Activated CD4-positive, alpha-beta T cell treated with anti-CD3 and anti-CD28 coated beads for 1 hour (primary cell): ENCODE results near the gene CCR7.

Experiments
- DNase-seq: peaks from one replicate; pipeline ENCODE4 v3.0.0-alpha.2; 2020

Gene CCR7, protein sequence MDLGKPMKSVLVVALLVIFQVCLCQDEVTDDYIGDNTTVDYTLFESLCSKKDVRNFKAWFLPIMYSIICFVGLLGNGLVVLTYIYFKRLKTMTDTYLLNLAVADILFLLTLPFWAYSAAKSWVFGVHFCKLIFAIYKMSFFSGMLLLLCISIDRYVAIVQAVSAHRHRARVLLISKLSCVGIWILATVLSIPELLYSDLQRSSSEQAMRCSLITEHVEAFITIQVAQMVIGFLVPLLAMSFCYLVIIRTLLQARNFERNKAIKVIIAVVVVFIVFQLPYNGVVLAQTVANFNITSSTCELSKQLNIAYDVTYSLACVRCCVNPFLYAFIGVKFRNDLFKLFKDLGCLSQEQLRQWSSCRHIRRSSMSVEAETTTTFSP

GRCh38 chr17:40564883-40565768 is at the start of gene CCR7:
CCR7 (minus strand) TSS chr17:40565472; CDS start chr17:40565409, 63 bp downstream.
- DNase-seq: peak; percentile 81

DNA sequence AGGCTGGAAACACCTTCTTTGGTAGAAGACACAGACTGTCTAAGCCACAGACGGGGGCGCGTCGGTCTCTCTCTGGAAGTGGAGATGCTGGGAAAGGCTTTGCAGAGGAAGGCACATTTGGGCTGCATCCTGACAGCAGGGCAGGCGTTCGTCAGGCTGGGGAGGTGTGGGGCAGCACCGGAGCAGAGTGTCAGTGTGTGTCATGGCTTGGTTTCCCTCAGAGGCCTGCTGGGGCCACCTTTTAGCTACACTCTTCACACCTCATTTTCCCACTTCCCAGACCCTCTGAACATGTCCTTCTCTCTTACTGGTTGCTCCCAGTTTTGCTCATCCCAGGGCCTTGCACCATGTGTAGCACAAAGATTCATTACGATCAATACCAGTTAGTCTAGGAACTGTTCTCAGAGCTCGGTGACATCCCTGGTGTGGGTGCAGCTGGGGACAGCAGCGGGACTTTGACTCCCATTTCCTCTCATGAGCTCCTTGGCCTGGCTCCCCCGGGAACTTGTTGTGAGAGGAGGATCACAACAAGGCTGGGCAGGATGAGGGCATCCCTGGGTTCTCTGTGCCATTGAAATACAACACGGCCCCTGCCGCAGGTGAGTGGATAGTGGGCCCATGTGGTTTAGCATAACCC is 49.3 kb upstream of the CCR7 start:
- no peak for DNase-seq

- DNase-seq: no peak
These were observed 48.3 kb upstream of the CCR7 start for GRCh38 chr17:40613467-40614154.

- peak; percentile 59 for DNase-seq
These were observed 47.5 kb upstream of the CCR7 start for GRCh38 chr17:40612599-40613244.

DNA sequence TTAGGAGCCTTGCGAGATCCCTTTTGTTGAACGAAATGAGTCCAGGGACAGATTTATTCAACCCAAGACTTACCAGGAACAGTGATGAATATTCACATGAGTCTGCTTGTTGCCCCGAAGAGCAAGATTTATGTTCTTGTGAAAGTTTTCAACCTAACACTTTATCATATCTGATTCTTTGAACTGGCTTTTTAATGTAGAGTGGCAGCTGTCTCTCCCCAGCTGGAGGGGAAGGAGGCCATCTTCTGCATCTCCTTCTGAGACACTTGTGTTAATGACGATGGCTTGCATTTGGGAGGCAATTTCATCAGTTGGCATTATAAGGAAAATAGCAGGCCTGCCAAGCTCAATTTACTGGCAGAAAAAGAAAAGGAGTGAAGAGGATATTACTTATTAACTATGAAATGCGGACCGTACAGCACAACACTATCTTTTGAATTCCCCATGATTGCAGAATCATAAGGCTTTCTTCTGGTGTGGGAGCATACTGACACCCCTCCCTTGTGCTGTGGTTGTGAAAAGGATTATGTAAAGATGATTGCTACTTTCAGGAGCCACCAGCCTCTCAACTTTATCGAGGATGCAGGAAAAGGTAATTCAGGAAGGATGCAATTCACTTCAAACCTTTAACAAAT is 46.7 kb upstream of the CCR7 start:
- no peak for DNase-seq

DNA sequence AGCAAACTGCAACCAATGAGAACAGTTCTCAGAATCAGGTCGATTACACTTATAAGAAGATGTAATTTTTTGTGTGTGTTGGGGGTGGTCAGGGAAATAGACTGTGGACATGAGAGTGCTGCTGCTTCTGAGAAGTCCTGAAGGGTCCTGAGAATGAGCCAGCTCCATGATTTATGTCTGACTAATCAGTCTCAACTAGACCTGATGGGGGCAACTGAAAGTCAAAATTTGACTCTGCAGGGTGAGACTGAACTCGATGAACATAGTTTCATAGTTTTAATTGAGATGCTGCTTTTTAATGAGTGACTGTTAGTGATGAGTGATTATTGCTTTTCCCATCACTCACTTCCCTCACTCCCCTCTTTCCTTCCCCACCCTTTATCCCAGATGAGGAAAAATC is 45.1 kb upstream of the CCR7 start:
- no peak for DNase-seq

DNA sequence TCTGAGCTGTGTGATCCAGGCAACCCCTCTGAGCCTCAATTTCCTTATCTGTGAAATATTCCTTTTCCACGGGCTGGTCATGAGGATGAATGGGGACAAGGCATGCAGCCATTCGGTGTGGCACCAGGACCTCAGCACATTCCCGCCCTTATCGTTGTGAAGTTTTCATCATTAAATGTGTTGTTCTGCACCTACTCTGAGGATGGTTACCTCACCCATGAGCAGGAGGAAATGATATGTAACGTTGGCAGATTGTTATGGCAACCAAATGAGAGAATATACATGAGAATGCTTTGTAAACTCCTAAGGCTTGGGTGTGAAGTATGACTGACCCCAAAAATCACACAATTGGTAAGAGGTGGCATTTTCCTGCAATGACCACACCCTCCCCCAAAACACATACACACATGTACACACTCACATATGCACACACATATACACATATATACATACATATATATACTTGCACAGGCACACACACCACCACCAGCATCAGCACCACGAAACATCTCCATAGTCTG is 42.8 kb upstream of the CCR7 start:
- no peak for DNase-seq

DNA sequence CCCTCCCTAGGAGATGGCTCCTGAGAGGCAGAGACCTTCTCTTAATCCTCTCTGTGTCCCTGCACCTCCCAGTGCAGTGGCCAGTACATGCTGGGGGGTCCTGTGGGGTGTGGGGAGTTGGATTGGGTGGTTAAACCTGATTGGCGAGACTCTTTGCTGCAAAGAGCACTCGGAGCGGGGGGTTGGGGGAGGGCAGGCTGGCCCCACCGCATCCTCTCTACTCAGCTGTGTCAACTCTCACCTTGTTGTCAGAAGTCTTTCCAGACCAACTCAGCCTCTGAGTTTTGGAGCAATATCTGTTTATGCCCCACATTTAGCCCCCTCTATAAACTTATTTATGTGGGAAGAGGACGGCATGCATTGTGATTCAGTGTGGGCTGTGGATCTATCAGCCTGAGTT is 42.4 kb upstream of the CCR7 start:
- DNase-seq: no peak

GRCh38 chr17:40606548-40607353 is 41.5 kb upstream of the CCR7 start:
- no peak for DNase-seq

GRCh38 chr17:40605306-40605705 is 40.0 kb upstream of the CCR7 start:
- DNase-seq: peak; percentile 51

GRCh38 chr17:40604327-40605080 is 39.2 kb upstream of the CCR7 start:
- DNase-seq: no peak

GRCh38 chr17:40602445-40603443 is 37.5 kb upstream of the CCR7 start:
- DNase-seq: peak; percentile 46

- DNase-seq: no peak
These were observed 35.3 kb upstream of the CCR7 start for GRCh38 chr17:40600486-40601046.

- DNase-seq: no peak
These were observed 34.1 kb upstream of the CCR7 start for GRCh38 chr17:40599468-40599763.

DNA sequence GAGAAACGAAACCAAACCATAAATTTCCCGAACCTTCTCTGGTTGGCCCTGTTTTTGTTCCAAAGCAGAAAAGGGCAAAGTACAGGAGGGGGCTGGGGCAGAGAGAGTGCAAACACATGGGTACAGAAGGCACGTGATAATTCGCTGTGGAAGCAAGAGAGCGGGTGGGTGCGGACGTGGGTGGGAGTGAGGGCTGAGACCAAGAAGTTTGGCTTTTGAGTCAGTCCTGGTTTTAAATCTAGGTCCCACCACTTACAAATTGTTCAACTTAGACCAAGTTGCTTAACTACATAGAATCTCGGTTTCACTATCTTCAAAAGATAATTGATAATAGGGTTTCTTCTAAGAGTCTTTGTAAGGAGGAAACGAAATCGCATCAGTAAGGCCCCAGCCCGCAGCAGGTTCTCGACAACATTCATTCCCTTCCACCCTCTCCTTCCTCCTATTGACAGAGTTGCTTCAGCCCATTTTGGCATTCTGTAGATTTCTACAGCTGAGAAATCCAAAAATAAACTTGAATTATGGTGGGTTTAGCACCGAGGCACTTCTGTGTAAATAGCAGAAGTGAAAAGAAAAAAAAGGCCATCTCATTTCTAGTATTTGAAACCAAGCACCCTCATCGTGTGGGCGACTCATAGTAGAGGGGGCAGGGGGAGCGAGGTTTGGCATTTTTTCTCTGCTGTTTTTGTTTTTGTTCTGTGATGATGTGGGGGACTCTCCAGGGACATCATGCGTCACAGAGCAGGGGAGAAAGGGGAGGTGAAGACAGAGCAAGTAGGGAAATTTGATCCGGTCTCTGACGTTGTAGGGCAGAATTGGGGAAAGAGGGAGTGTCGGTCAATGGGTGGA is 33.6 kb upstream of the CCR7 start:
- DNase-seq: peak; percentile 58

- no peak for DNase-seq
These were observed 33.0 kb upstream of the CCR7 start for GRCh38 chr17:40598301-40598618.

DNA sequence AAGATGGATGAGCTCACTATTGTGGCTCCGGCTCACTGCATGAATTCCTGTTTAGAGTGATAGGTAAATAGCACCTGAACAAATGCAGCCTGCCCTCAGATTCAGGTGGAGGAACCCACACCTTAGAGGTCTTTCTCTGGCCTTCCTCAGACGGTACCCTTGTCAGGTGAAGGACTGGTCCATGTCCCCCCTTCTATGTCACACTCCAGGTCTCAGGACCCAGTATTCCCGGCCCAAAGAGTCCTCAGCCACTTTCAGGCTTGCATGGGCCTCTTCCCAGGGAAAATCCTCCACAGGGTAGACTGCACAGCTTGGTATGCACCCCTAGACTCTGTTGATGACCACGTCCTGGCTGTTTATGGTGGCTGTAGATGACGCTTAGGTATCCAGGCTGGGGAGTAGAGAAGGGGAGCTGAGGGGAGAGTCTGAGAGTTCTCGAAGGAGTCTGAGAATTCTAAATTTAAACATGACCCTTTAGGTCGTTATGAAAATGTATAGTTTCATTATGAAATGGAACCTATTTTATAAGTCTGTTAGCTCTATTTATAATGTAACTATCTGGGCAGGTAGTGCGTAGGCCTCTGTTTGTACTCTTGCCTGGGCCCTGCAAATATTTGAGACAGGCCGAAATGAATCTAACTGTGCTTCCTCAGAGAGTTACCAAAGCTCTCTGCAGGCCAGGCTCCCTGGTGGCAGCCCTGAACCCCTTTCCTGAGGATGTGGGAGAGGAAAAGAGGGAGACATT is 32.5 kb upstream of the CCR7 start:
- DNase-seq: no peak
